Activated T-cell treated with anti-CD3 and anti-CD28 coated beads for 4 hours (primary cell): ENCODE data around the gene SMYD2.
"Not testable (repeated sequence)": the region's sequence is repeated elsewhere in the genome, so short reads cannot be mapped to it uniquely, and the experiment has no call there.

Experiments used
- DNase-seq: peaks from one replicate; pipeline ENCODE4 v3.0.0-alpha.2; 2020

Gene SMYD2

GRCh38 chr1:214271995-214272731 is 8.8 kb upstream of the SMYD2 start:
- DNase-seq = no peak

DNA sequence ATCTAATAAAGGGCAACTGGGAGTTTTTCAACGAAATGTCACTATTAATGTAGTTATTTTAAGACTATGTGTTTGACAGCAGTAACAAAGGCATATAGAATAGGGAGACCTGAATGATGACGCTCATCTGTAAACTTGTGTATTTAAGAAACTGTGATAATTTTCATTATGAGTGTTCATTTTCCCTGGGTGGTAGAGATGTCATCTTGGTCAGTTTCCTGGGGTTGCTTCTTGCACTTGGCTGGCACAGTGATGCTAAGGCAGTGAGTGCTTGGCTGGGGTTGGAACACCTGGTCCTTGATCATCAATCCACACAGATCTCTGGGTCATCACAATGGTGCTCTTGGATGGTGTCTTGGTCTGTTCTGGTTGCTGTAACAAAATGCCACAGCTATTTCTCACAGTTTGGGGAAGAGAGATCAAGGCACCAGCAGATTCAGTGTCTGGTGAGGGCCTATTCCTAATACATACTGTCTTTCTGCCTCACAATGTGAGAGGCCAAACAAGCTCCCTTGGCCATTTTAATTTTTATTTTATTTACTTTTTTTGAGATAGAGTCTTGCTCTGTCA is 7.9 kb upstream of the SMYD2 start:
- no peak for DNase-seq

DNA sequence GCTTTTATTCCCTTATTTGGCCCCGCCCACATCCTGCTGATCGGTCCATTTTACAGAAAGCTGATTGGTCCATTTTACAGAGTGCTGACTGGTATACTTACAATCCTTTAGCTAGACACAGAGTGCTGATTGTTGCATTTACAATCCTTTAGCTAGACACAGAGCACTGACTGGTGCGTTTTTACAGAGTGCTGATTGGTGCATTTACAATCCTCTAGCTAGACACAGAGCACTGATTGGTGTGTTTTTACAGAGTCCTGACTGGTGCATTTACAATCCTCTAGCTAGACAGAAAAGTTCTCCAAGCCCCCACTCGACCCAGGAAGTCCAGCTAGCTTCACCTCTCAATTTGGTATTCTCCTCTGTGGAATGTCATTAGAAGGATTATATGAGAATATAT is 5.3 kb upstream of the SMYD2 start:
- DNase-seq = not testable (repeated sequence)

DNA sequence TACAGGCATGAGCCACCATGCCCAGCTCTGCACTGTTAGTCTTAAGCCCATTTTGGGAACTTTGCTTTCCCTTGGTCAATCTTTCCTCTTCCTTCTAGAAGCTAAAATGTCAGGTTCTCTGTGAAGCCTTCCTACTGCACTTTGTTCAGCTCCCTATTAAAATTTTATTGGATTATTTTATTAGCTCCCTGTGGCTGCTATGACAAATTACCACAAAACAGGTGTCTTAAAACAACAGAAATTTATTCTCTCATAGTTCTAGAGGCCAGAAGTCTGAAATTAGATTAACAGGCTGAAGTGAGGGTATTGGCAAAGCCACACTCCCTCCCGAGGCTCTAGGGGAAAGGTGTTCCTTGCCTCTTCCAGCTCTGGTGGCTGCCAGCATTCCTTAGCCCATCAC is 4.2 kb upstream of the SMYD2 start:
- no peak for DNase-seq

DNA sequence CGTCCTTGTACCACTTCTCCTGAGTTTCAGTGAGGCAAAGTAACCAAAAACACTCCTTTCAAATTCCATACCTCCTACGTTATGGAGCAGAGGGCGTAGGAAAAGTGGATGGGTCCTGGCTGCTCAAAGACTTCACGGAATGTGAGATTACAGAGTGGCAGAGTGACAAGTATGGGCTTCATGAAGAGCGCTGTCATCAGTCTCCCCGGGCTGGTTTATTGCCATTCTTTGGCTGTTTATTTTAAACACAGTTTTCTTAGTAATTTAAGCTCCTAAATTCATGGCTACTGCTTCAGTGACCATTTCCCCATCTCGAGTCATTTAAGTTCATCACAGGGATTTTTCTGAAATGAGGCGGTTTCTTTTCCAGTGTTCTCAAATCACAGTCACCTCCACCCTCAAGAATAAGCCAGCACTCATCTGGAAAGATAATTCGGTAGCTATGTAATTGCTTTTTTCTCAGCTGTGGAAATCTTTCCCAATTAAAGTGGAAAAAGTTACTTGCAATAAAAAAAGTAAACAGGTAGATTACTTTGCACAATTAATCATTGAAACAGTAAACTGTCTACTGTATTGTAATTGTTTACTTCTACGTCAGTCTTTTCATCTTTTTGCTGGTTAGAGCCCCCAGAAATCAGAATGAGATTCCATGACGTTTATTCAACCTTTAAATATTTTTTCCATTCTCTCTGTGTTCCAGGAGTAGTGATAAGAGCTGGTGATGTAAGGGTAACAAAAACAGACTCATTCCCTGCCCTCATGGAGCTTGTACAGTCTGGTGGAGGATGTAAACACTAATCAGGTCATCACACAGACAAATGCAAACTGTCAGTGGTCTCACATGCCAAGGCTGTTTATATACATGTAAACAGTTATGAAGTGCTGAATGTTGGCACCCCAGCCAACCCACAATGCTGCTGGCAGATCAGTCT is 3.0 kb upstream of the SMYD2 start:
- no peak for DNase-seq

DNA sequence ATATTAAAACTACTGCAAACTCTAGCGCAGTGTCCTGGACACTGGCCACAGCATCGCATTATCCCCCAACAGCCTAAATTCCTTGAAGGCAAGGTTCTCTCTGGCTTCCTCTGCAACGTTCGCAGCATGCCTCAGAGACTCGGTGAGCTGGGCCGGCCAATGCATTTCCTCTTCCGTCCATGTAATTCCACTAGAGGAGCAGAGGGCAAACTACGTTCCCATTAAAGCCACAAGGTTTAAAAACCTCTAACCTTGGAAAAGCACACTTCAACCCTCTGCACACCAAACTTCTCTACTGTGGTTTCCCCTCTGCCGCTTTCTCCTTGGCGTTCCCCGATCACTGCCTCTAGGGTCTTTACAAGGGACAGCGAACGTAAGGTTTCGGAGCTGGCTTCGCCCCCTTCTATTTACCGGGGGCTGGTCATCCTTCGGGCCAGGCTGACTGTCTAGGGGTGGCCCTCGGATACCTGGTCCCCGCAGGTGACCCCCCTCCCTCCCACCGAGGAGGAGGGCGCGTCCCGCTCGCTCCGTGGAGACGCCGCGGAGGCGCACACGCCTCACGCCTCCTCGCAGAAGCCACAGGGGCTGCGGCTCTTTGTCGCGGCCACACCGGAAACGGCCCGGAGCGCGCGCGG is 456 bp upstream of the SMYD2 start:
- peak; percentile 8 for DNase-seq

GRCh38 chr1:214281720-214282629 is 1.0 kb downstream of the SMYD2 start:
- DNase-seq = no peak

DNA sequence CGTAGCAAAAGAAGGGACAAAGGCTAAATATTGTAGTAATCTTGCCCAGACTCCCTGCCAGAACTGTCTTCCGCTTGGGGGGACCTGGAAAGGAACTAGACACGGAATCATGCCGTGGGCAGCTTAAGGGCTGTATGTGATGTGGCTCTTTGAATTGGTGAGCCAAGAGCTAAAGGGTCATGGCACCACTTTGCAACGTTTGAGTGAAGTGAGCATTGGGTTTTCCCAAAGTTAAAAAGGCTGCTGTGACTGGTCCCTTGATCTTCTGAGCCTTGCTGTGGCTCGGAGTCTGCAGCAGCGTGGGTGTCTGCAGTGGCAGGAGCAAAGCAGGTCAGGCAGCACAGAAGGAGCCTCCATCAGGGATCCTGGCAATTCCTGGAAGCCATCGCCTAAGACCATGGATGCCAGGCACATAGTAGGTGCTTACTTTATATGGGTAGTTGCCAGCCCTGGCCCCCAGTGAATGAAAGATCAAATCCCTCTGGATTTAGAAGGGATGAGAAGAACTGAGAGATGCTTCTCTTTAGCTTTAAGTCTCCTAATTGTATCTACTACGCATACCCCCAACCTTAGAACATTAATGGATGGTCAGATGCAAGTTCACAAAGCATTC is 1.8 kb downstream of the SMYD2 start:
- DNase-seq = no peak

DNA sequence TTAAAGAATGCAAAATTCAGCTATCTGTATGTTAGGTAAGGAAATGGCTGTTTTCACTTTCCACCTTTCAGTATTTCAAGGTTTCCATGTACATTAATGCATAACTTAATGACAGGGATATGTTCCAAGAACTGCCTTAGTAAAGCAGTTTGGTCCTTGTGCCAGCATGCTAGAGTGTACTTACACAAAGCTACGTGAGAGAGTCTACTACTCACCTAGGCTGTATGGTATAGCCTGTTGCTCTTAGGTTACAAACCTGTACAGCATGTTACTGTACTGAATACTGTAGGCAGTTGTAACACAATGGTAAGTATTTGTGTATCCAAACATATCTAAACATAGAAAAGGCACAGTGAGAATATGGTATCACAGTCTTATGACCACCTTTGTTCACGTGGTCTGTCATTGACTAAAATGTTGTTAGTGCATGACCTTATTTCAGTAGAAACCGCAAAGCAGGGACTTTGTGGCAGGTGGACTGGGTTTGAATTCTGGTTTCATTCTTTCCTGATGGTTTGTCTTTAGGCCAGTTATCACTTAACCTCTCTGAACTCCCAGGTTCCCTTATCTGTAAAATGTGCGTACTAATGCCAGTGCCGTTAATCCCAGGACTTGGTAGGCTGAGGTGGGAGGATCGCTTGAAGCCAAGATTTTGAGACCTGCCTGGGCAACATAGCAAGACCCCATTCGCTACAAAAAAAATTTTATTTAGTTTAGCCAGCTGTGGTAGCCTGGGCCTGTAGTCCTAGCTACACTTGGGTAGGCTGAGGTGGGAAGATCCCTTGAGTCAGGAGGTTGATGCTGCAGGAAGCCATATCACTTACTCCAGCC is 4.9 kb downstream of the SMYD2 start:
- DNase-seq = no peak

DNA sequence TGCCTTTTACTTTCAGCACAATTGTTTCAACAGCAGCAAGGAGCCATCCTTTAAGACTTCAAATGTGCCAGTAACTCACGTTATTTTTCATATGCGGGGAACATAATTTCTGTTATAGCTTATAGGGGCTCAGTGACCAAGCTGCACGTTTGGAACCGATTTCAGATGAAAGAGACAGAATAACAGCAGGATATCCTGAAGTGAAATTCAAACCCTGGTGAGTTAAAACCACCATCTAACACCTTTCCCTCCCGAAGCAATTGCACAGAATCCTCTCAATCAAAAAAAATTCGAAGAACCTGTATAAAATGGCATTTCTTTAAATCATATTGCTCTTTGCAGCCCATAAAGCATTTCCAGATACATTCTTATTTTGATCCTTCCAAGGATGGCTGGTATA is 6.9 kb downstream of the SMYD2 start:
- DNase-seq = no peak

- DNase-seq = no peak
Observed at GRCh38 chr1:214289574-214290272, 8.8 kb downstream of the SMYD2 start.

GRCh38 chr1:214290424-214291037 is 9.6 kb downstream of the SMYD2 start:
- DNase-seq = no peak

DNA sequence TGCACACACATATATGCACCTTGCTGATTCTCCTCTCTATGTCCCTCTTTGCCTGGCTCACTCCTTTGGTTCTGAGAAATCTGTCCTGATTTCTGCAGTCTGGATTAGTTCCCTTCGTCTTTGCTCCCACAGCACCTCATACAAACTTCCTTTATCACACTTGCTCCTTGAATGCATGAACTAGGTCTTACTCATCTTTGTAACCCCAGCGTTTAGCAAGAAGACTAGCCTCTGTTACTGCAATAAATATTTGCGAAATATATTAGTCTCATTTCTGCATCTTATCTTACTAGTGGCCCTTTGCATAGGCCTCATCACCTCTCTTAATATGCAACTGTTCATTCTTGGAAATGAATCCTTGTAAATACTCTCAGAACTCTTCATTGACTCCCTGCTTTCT is 11.4 kb downstream of the SMYD2 start:
- no peak for DNase-seq

DNA sequence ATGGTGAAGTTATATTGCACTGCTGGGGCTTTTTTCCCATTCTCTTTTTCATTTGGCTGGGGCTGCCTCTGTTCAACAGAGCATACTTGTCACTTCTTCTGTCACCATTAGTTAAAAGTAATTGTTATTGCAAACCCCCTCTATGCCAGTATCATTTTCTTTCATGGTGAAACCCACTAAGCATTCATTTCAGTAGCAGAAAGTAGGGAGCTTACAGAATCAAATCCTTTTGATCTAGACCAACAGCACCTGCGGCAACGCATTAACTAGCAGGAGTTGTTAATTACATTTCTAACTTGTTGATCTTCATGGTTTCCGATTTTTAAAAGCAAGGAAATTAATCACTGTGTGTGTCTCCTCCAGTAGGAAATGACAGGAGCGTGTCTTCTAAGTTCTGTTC is 15.0 kb downstream of the SMYD2 start:
- DNase-seq = no peak

DNA sequence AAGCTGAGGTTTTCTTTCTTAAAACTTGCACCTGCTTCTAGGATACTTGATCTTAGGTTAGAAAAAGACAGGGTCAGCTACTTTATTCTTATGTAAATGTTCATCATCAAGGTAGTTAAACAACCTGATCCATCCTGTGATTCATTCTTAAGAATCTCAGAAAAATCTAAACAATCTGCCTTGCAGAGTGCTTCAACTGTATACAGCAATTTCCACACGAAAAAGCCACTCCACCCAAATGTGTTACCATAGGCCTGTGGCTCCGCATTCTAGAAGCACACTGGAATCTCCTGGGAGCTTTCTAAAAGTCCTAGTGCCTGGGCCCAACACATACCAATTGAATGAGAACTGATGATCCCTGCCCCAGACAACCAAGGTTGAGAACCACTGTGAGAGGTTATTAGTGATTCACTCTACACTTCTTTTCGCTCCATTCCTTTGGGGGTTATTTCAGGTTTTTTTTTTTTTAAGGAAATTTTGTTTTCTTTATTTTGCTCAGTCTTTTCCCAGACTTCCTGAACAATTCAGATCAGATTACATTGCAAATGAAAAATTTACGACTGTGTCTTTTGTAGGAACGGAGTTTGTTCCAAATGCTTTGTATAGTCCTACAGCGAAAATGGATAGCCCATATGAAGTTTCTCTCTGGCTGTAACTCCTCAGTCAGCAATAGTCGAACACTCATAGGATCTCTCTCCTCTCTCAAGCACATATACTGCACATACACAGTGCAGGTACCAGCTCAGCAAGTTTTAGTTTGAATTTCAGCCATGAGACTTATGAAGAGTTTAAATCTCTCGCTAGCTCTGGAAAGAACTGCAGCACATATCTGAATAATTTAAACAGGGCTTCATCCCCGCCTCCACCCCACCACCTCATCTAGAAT is 16.1 kb downstream of the SMYD2 start:
- no peak for DNase-seq

DNA sequence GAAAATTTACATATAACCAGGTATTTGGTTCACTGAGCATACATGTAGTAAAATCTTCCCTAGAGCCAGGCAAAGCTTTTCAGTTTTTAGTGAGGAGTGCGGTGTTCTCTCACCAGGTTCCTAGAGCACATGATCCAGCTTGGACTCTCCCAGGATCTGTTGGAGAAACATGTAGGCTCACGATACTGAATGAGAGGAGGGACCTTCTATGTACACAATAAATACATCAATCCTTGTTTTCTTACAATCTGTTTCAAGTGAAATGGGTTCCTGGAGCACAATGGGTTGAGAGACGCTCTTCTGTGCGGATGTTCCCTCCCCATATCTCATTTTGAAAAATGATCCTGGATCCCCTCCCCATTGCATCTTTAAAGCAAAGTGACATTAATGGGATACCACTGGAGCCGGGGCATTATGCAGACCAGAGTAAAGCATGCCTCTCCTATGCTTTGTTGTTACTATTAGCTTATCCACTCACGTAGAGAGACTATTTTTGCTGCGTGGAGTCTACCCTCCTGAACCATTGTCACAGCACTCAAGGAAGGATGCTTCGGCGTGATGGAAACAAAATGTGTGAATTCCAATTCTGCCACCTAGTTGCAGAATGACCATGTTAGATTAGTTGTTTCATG is 19.3 kb downstream of the SMYD2 start:
- DNase-seq = no peak

- no peak for DNase-seq
Observed at GRCh38 chr1:214301526-214301925, 20.6 kb downstream of the SMYD2 start.
